Measurements from ENCODE around the gene SLC44A3.

DNA sequence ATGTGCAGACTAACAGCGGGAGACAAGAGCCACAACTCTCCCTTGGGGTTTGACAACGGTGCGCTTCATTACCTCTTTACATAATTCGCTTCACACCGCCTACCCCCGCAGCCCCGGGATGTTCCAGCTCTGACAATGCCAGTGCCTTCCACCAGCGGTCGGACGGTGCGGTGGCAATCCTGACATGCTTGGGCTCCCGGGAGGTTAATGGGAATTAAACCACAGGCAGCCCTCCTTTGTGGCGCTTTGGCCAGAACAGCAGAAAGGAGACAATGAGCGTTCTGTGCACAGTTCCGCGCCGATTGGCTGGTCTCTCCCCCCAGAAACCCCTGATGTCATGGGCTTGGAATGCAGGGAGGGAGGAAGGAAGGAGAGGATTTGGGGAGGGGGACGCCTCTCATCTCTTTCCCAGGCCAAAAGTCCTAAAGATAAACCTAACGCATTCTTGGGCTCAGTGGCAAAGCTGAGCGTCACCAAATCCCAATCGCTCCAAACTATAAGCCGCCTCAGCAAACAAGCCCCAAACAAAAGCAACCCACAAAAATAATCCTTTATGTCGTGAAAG is 105.5 kb downstream of the SLC44A3 start:
- TF ChIP-seq EZH2 (optimal IDR thresholded peaks at IDR 0.05; ENCODE audit: low read depth, low read length) (no peak), EZH2phosphoT487 (IDR thresholded peaks at IDR 0.05; ENCODE audit: low read length) (no peak)
- TF ChIP-seq, protein P1, sequence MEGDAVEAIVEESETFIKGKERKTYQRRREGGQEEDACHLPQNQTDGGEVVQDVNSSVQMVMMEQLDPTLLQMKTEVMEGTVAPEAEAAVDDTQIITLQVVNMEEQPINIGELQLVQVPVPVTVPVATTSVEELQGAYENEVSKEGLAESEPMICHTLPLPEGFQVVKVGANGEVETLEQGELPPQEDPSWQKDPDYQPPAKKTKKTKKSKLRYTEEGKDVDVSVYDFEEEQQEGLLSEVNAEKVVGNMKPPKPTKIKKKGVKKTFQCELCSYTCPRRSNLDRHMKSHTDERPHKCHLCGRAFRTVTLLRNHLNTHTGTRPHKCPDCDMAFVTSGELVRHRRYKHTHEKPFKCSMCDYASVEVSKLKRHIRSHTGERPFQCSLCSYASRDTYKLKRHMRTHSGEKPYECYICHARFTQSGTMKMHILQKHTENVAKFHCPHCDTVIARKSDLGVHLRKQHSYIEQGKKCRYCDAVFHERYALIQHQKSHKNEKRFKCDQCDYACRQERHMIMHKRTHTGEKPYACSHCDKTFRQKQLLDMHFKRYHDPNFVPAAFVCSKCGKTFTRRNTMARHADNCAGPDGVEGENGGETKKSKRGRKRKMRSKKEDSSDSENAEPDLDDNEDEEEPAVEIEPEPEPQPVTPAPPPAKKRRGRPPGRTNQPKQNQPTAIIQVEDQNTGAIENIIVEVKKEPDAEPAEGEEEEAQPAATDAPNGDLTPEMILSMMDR (IDR thresholded peaks at IDR 0.05; ENCODE audit: low read length) = no peak
